Small intestine (tissue), 7 donors: ENCODE data around the gene RAB11A. TPM values are rescaled to one million over a fixed set of nuclear protein-coding genes. Genes with fewer than 3 reads are reported as not detected.

ENCODE experiments used
- DNase-seq, 2 donors: peaks; one replicate each; pipeline versions ENCODE4 v3.0.0 to v3.0.0-alpha.2; 2013
- FAIRE-seq: peaks from 2 replicates; lab custom pipeline; 2012; peaks lifted over from hg19 to GRCh38; lab: Jason Lieb, UNC
- H3K27ac ChIP-seq, 3 donors: one replicate each; pipeline ENCODE4 v1.5.1; 2013; ENCODE audit warnings: low read length in 2 of 3, mild to moderate bottlenecking in 2 of 3, control low read depth in 1 of 3, inconsistent platforms in 1 of 3, low read depth in 1 of 3, moderate library complexity in 1 of 3
- H3K27me3 ChIP-seq, 3 donors: one replicate each; pipeline ENCODE4 v1.6.1; 2013; ENCODE audit warnings: low read length in 3 of 3, inconsistent platforms in 1 of 3; ENCODE audit not compliant: control insufficient read depth in 3 of 3, insufficient read depth in 3 of 3
- H3K36me3 ChIP-seq, 3 donors: one replicate each; pipeline ENCODE4 v1.6.1; 2013; ENCODE audit warnings: low read length in 3 of 3, inconsistent platforms in 1 of 3, low read depth in 1 of 3, mild to moderate bottlenecking in 1 of 3, moderate library complexity in 1 of 3; ENCODE audit not compliant: control insufficient read depth in 3 of 3, insufficient read depth in 2 of 3
- H3K4me1 ChIP-seq, 3 donors: one replicate each; pipeline ENCODE4 v1.6.1; 2013; ENCODE audit warnings: low read length in 2 of 3, inconsistent platforms in 1 of 3, low read depth in 1 of 3, mild to moderate bottlenecking in 1 of 3, moderate library complexity in 1 of 3; ENCODE audit not compliant: control insufficient read depth in 3 of 3, insufficient read depth in 2 of 3
- H3K4me3 ChIP-seq, 3 donors: one replicate each; pipeline ENCODE4 v1.5.1; 2013; ENCODE audit warnings: low read length in 3 of 3, control low read depth in 1 of 3, inconsistent platforms in 1 of 3, low read depth in 1 of 3, mild to moderate bottlenecking in 1 of 3, moderate library complexity in 1 of 3
- H3K9me3 ChIP-seq, 2 donors: one replicate each; pipeline ENCODE4 v1.6.1; 2013; ENCODE audit warnings: low read depth in 1 of 2, low read length in 1 of 2; ENCODE audit not compliant: control insufficient read depth in 2 of 2, insufficient read depth in 1 of 2
- WGBS, 3 donors: extraction: QIAGEN DNeasy Blood & Tissue Kit; methylation state at CpG; one replicate each; pipeline ENCODE4 v1.1.7; 2013; 5-methylcytosine and 5-hydroxymethylcytosine counted together
- polyA plus RNA-seq, 4 donors: library from polyadenylated mRNA; stranded (reverse) in 3 of 4; unstranded in 1 of 4; fragments of 200-250 nt in 3 of 4; fragments of 120-200 nt in 1 of 4; gene quantifications; one replicate each; pipeline versions ENCODE4 v1.2.1 to v1.2.3, GENCODE V29; 2013
- donor health status: healthy with polysubstance abuse.
- donor health status: control.
- donor health status: control.
- donor health status: Bipolar disorder and iron deficiency.
- donor health status: healthy.

Gene RAB11A
- polyA plus RNA-seq, 4 donors: 193 to 293 (median 222) TPM

- no peaks in the 10 kb centered on the region for H3K27me3 ChIP-seq
- H3K27ac ChIP-seq: peak overlapping the region in 1 of 3 donors; percentile 57
- H3K4me3 ChIP-seq: no peak overlapping the region
- H3K4me1 ChIP-seq: peaks cover 6 to 16% (median 8%) of the 10 kb centered on the region in 3 donors
- FAIRE-seq: no peak
- DNase-seq: peak; percentile 74 to 96
- peaks cover 2 to 16% (median 7%) of the 10 kb centered on the region in 3 donors for H3K36me3 ChIP-seq
- H3K9me3 ChIP-seq: no peaks in the 10 kb centered on the region
- WGBS, 3 donors: 40 to 56% (median 53%) methylated on average over 1 of the region's 1 CpG
These were observed 33.1 kb downstream of the RAB11A start for GRCh38 chr15:65902373-65902772.

GRCh38 chr15:65903296-65904073 lies 34.2 kb downstream of the RAB11A start:
- Histone ChIP-seq H3K4me1 (peaks cover 6 to 16% (median 8%) of the 10 kb centered on the region in 3 donors), H3K27me3 (no peaks in the 10 kb centered on the region), H3K9me3 (no peaks in the 10 kb centered on the region), H3K27ac (no peak overlapping the region), H3K4me3 (no peak overlapping the region), H3K36me3 (peaks cover 2 to 22% (median 11%) of the 10 kb centered on the region in 3 donors)
- FAIRE-seq (no peak), DNase-seq (no peak)
- 84 to 94% (median 90%) methylated on average over 6 of the region's 6 CpGs for WGBS, 3 donors

GRCh38 chr15:65904301-65904700 lies 35.0 kb downstream of the RAB11A start:
- H3K9me3 ChIP-seq: no peaks in the 10 kb centered on the region
- H3K27me3 ChIP-seq: no peaks in the 10 kb centered on the region
- H3K4me1 ChIP-seq: peaks cover 6 to 16% (median 8%) of the 10 kb centered on the region in 3 donors
- no peak for FAIRE-seq
- H3K36me3 ChIP-seq: peaks cover 2 to 27% (median 7%) of the 10 kb centered on the region in 3 donors
- no peak for DNase-seq
- H3K27ac ChIP-seq: no peak overlapping the region
- H3K4me3 ChIP-seq: no peak overlapping the region
- WGBS, 3 donors: 69 to 87% (median 86%) methylated on average over 4 of the region's 4 CpGs

- H3K27ac ChIP-seq: peak overlapping the region in 1 of 3 donors; percentile 47
- no peaks in the 10 kb centered on the region for H3K27me3 ChIP-seq
- H3K36me3 ChIP-seq: peaks cover 2 to 43% (median 7%) of the 10 kb centered on the region in 3 donors
- H3K9me3 ChIP-seq: no peaks in the 10 kb centered on the region
- 26 to 77% (median 41%) methylated on average over 1 of the region's 1 CpG for WGBS, 3 donors
- FAIRE-seq: no peak
- H3K4me3 ChIP-seq: no peak overlapping the region
- peak; percentile 76 to 79 for DNase-seq
- H3K4me1 ChIP-seq: peaks cover 6 to 16% (median 8%) of the 10 kb centered on the region in 3 donors
These were observed 37.1 kb downstream of the RAB11A start for GRCh38 chr15:65906396-65906795.

- H3K36me3 ChIP-seq: peaks cover 2 to 52% (median 7%) of the 10 kb centered on the region in 3 donors
These were observed 38.4 kb downstream of the RAB11A start for GRCh38 chr15:65907661-65908060.

GRCh38 chr15:65908876-65909275 lies 39.6 kb downstream of the RAB11A start:
- no peaks in the 10 kb centered on the region for H3K9me3 ChIP-seq
- H3K27me3 ChIP-seq: no peaks in the 10 kb centered on the region
- H3K4me3 ChIP-seq: no peak overlapping the region
- WGBS, 3 donors: 89 to 95% (median 94%) methylated on average over 4 of the region's 4 CpGs
- FAIRE-seq (no peak), DNase-seq (no peak)
- no peak overlapping the region for H3K27ac ChIP-seq
- H3K4me1 ChIP-seq: peaks cover 2 to 11% (median 5%) of the 10 kb centered on the region in 3 donors
- H3K36me3 ChIP-seq: peaks cover 2 to 62% (median 4%) of the 10 kb centered on the region in 3 donors

More at GRCh38 chr15:65907661-65908060, 38.4 kb downstream of the RAB11A start:
- H3K4me1 ChIP-seq: peaks cover 2 to 11% (median 5%) of the 10 kb centered on the region in 3 donors
- H3K4me3 ChIP-seq: no peak overlapping the region
- H3K27ac ChIP-seq: no peak overlapping the region
- no peaks in the 10 kb centered on the region for H3K27me3 ChIP-seq
- 97 to 98% (median 97%) methylated on average over 3 of the region's 3 CpGs for WGBS, 3 donors
- no peak for DNase-seq
- no peaks in the 10 kb centered on the region for H3K9me3 ChIP-seq
- FAIRE-seq: no peak

- DNase-seq: no peak
- Histone ChIP-seq H3K27me3 (no peaks in the 10 kb centered on the region), H3K9me3 (no peaks in the 10 kb centered on the region), H3K4me1 (peaks cover 2 to 11% (median 5%) of the 10 kb centered on the region in 3 donors), H3K27ac (no peak overlapping the region), H3K4me3 (no peak overlapping the region), H3K36me3 (peaks cover 2 to 61% (median 4%) of the 10 kb centered on the region in 3 donors)
- 88 to 95% (median 93%) methylated on average over 3 of the region's 3 CpGs for WGBS, 3 donors
- FAIRE-seq: no peak
These were observed 40.5 kb downstream of the RAB11A start for GRCh38 chr15:65909831-65910230.

- no peak overlapping the region for H3K27ac ChIP-seq
- H3K27me3 ChIP-seq: no peaks in the 10 kb centered on the region
- 94 to 97% (median 95%) methylated on average over 4 of the region's 4 CpGs for WGBS, 3 donors
- H3K4me3 ChIP-seq: no peak overlapping the region
- peaks cover 2 to 11% (median 5%) of the 10 kb centered on the region in 3 donors for H3K4me1 ChIP-seq
- peaks cover 2 to 62% (median 4%) of the 10 kb centered on the region in 3 donors for H3K36me3 ChIP-seq
- DNase-seq (no peak), FAIRE-seq (no peak)
- H3K9me3 ChIP-seq: no peaks in the 10 kb centered on the region
These were observed 41.0 kb downstream of the RAB11A start for GRCh38 chr15:65910341-65910740.
